Fibroblast of villous mesenchyme (primary cell): ENCODE data around the gene VTI1B. TPM values are rescaled to one million over a fixed set of nuclear protein-coding genes. Genes with fewer than 3 reads are reported as not detected.

Experiments
- DNase-seq: peaks from one replicate; pipeline ENCODE4 v3.0.0-alpha.2; 2010; ENCODE audit warnings: low read depth
- H3K4me3 ChIP-seq: 2 replicates; pipeline ENCODE4 v1.5.1; 2011; ENCODE audit warnings: low read depth, mild to moderate bottlenecking, low read length
- total RNA-seq: library from RNA; depleted of rRNA; stranded (reverse); fragments of >200 nt; gene quantifications from 2 replicates; pipeline ENCODE4 v1.2.3, GENCODE V29; 2012
- TF ChIP-seq, protein P1 (sequence below): IDR thresholded peaks from 2 replicates; pipeline ENCODE4 v1.5.1; 2012; ENCODE audit warnings: low read depth, mild to moderate bottlenecking, low read length; ENCODE audit not compliant: insufficient read depth

The VTI1B gene
- total RNA-seq, 1 donor: 52.2 TPM

DNA sequence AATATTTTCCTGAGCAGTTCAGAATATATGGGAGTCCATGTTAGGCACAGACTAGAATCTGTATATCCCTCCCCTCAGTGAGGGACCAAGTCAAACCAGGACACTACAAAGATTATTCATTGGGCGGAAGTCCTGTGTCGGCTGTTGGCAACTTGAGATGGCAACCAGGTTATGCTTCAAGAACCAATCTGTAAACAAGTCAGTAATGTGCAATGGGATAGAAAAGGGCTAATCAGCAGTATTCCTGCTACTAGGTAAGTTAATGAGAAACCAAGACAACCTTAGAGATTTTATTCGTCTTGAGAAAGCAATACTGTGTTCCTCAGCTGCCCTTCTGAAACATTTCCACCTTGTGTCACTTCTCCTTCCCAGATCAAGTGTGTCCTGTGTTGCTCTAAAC, 28.3 kb downstream of the VTI1B start:
- H3K4me3 ChIP-seq: no peak overlapping the region
- TF ChIP-seq, protein P1, sequence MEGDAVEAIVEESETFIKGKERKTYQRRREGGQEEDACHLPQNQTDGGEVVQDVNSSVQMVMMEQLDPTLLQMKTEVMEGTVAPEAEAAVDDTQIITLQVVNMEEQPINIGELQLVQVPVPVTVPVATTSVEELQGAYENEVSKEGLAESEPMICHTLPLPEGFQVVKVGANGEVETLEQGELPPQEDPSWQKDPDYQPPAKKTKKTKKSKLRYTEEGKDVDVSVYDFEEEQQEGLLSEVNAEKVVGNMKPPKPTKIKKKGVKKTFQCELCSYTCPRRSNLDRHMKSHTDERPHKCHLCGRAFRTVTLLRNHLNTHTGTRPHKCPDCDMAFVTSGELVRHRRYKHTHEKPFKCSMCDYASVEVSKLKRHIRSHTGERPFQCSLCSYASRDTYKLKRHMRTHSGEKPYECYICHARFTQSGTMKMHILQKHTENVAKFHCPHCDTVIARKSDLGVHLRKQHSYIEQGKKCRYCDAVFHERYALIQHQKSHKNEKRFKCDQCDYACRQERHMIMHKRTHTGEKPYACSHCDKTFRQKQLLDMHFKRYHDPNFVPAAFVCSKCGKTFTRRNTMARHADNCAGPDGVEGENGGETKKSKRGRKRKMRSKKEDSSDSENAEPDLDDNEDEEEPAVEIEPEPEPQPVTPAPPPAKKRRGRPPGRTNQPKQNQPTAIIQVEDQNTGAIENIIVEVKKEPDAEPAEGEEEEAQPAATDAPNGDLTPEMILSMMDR: no peak
- DNase-seq: no peak

DNA sequence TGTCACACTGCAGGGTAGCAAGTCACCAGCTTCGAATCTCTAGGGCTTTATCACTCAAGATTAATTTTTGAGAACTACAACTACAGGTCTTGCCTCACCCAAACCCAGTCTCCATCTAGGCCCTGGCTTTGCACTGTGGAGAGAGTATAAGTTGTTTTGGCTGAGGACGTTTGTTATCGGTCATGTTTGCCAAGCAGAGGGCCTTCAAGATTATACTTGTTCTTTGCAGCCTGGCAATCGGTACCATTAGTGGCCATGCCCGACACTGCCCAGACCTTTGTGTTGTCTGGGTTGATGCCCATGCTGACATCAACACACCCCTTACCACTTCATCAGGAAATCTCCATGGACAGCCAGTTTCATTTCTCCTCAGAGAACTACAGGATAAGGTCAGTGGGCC, 29.0 kb downstream of the VTI1B start:
- TF ChIP-seq, protein P1: no peak
- no peak for DNase-seq
- no peak overlapping the region for H3K4me3 ChIP-seq

DNA sequence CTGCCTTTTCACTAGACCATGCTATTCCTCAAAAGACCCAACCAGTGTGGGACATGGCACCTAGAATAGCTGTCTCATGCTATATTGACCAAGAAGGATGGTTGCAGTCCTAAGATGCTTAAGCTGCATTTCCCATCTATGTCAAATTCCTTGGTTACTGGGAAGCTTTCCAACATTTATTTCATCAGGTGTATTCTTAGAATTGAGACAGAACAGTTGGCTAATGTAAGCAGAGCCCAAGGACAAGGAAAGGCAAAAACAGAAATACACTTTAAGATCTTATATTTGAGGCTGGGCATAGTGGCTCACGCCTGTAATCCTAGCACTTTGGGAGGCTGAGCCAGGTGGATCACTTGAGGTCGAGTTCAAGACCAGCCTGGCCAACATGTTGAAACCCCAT, 30.0 kb downstream of the VTI1B start:
- no peak for DNase-seq
- no peak overlapping the region for H3K4me3 ChIP-seq

DNA sequence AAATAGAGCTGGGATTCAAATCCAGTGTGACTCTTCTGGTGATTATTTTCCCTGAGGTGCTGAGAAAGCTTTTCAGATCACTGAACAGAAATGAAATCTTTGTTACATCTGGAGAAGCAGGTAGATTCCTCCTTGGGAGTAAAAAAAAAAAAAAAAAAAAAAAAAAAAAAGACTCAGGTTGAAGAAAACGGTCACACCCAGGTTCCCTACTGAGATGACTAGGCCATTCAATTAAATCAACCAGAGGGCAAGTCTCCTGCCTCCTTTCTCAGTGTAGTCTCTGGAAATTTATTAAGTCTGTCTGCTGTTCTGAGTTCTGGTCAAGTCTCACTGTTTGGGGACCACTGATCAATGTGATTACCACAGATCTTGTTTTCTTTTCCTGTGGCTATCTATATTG, 30.7 kb downstream of the VTI1B start:
- no peak overlapping the region for H3K4me3 ChIP-seq
- no peak for DNase-seq
- TF ChIP-seq, protein P1: no peak

More for the DNA sequence above, 30.0 kb downstream of the VTI1B start:
- TF ChIP-seq, protein P1: no peak

DNA sequence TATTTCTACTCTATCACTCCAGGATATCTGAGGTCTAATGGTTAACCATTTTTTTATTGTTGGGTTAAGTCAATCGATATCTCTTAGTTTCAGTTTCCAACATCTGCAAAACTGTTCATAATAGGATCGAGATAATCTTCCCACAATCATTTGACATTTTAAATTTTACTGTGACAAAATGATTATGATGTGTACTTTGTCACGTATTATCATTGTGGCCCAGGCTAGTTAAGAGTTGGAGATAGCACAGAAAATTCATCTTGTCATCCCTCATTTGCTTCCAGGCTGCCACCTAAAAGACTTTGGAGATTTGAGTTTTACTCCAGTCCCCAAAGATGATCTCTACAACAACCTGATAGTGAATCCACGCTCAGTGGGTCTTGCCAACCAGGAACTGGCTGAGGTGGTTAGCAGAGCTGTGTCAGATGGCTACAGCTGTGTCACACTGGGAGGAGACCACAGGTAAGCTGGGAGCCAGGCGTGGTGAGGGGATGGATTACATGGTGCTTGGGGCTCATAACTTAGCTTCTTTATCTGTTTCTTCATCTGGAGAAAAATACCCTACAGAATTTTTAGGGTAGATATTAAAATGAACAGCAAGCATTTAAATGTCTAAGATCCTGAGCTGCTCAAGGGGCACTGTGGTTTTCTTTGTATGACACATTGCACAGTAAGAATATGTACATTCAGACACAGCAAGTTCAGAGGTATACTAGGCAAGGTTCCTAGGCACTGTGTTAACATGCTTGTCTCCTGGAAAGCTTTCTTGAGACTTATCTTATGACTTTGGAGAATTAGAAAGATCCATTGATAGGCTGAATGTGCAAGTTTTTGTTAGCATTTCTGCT, 32.3 kb downstream of the VTI1B start:
- TF ChIP-seq, protein P1: no peak
- H3K4me3 ChIP-seq: no peak overlapping the region
- DNase-seq: no peak

DNA sequence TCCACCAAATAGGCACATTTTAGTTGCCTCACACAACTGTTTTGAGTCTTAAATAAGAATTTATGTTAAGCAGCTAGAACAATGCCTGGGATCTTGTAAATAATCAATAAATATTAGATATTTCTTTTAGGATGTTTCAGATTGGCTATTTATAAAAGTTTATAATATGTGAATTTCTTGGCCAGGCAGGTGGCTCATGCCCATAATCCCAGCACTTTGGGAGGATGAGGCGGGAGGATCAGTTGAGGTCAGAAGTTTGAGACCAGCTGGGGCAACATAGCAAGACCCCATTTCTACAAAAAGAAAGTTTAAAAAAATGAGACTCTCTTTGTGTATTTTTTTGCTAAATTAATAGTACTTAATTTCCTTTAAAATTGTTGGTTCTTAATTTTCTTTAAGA, 33.0 kb downstream of the VTI1B start:
- H3K4me3 ChIP-seq: no peak overlapping the region
- TF ChIP-seq, protein P1: no peak
- no peak for DNase-seq

DNA sequence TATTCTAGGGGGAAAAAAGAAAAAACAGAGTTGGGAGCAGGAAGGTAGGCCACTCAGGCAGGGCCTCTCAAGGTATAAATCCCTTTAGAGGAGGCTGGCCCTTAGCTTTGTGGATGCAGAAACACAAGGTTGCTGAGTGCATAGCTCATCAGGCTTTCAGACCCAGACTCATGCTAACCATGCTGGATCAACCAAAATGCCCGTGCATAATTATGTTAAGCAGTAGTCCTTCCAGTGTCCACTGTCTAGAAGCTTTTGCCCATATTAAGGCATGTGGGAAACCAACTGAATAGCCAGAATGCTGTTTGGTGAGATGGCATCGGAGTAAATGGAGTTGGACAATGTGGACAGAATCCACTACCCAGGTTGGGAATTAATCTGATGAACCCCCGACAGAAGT, 35.8 kb downstream of the VTI1B start:
- DNase-seq: no peak
- TF ChIP-seq, protein P1: no peak
- H3K4me3 ChIP-seq: no peak overlapping the region
